ENCODE data around the gene KIF19.

DNA sequence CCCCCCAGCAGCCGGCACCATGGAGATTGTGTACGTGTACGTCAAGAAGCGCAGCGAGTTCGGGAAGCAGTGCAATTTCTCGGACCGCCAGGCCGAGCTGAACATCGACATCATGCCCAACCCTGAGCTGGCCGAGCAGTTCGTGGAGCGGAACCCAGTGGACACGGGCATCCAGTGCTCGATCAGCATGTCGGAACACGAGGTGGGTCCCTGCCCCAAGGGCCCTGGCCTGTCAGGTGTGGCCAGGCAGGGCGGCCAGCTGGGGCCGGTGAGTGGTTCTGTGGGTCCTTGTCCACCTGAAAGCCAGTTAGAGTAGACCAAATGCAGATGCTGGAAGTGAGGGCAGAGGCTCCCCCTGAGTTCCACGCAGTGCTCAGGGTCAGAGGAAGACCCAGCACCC, 44.2 kb upstream of the KIF19 start:
- no peak for TF ChIP-seq RAD21 (IDR thresholded peaks at IDR 0.05; ENCODE audit: insufficient read depth, low read depth, low read length)
- TF ChIP-seq, protein P1, sequence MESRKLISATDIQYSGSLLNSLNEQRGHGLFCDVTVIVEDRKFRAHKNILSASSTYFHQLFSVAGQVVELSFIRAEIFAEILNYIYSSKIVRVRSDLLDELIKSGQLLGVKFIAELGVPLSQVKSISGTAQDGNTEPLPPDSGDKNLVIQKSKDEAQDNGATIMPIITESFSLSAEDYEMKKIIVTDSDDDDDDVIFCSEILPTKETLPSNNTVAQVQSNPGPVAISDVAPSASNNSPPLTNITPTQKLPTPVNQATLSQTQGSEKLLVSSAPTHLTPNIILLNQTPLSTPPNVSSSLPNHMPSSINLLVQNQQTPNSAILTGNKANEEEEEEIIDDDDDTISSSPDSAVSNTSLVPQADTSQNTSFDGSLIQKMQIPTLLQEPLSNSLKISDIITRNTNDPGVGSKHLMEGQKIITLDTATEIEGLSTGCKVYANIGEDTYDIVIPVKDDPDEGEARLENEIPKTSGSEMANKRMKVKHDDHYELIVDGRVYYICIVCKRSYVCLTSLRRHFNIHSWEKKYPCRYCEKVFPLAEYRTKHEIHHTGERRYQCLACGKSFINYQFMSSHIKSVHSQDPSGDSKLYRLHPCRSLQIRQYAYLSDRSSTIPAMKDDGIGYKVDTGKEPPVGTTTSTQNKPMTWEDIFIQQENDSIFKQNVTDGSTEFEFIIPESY (IDR thresholded peaks at IDR 0.05): no peak
- TF ChIP-seq EZH2 (IDR thresholded peaks at IDR 0.05; ENCODE audit: borderline replicate concordance, control insufficient read depth, low read depth, low read length): no peak
